ENCODE measurements around the gene NSUN3.

NSUN3 gene

DNA sequence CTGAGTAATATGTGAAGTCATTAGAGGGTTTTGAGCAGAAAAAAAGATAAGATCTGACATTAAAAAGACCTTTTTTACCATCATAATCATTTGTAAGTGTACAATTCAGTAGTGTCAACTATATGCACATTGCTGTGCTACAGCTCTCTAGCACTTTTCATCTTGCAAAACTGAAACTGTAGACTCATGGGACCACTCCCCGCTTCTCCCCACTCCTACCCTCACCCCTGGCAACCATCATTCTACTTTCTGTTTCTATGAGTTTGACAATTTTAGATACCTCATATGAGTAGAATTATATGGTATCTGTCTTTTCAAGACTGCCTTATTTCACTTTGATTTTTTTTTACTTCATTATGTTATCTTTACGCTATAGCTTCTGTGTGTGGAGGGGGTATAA lies 112.8 kb downstream of the NSUN3 start:
- intact Hi-C loops (cut with DNase I; ENCODE audit: low total_unique reads) = no loop called here
- Histone ChIP-seq H3K27me3 (no peaks in the 10 kb centered on the region), H3K9me3 (no peaks in the 10 kb centered on the region), H3K27ac (no peak overlapping the region), H3K4me3 (no peak overlapping the region), H3K36me3 (no peaks in the 10 kb centered on the region), H3K4me1 (no peaks in the 10 kb centered on the region)
- no peak for DNase-seq
- no peak for TF ChIP-seq CTCF (IDR thresholded peaks at IDR 0.05)

DNA sequence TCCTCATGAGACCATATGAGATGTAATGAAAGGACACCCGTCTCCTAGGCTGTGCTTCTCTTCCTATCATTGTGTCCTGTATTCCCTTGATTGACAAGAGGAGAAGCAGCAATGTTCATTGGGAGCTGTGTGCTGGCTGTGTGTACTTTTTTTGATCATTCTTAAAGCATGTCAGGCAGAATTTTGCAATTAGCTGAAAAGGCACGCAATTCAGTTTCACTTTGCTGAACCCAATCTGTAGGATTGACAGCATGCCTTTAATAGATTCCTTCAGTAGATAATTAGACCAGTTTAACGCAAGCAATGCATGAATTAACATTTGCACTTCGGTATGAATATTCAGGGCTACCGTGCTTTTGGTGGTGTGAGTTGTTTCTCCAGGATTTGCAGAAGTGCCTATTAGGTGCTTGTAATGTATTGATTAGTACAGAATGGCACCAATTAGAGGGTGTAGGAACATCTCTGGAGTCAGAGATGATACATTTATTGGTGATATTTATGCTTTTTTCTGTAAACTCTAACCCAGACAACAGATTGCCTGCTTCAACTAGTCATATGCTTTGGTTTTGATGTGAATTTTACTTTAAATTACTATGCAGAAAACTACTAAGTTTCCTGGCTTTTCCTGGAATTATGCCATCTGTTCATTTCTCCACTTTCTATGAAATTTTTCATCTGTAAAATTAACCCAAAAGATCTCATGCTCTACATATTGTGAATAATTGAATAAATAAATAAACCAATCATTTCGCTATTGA lies 114.3 kb downstream of the NSUN3 start:
- intact Hi-C loops (cut with DNase I; ENCODE audit: low total_unique reads) = no loop called here
- Histone ChIP-seq H3K4me3 (no peak overlapping the region), H3K27ac (no peak overlapping the region), H3K4me1 (no peaks in the 10 kb centered on the region), H3K36me3 (no peaks in the 10 kb centered on the region), H3K27me3 (no peaks in the 10 kb centered on the region), H3K9me3 (no peaks in the 10 kb centered on the region)
- no peak for DNase-seq
- no peak for TF ChIP-seq CTCF (IDR thresholded peaks at IDR 0.05)

Measured in tibial artery (tissue), 4 donors.